ENCODE data around the gene DCTN2. TPM values are rescaled to one million over a fixed set of nuclear protein-coding genes. Genes with fewer than 3 reads are reported as not detected.
A peak's percentile ranks its signal among the peaks of the same experiment; 100 is the strongest.

The DCTN2 gene
- total RNA-seq, 2 experiments from 2014 or later = 80.9 to 85.1 TPM

GRCh38 chr12:57485695-57486094 is 61.3 kb downstream of the DCTN2 start:
- no peak for DNase-seq
- POLR2A ChIA-PET = interaction anchor here (6.9 kb wide), 1 partner anchor 7 kb away, joined by 47 read pairs; the partner anchor contains the start of gene ARHGAP9
- no peaks in the 10 kb centered on the region for H3K9me3 Mint-ChIP-seq
- CTCF ChIA-PET = interaction anchor here (3.5 to 5.5 kb wide), 2 partner anchors 9 to 26 kb away, joined by 16 to 42 read pairs; partner anchors contain the start of gene GLI1
- H3K27ac Mint-ChIP-seq = no peak overlapping the region
- H3K36me3 Mint-ChIP-seq (ENCODE audit: low read depth) = peaks cover 36% of the 10 kb centered on the region
- peaks cover 42% of the 10 kb centered on the region for H3K4me1 Mint-ChIP-seq
- H3K27me3 Mint-ChIP-seq = no peaks in the 10 kb centered on the region
- H3K4me3 Mint-ChIP-seq = no peak overlapping the region

- peaks cover 25% of the 10 kb centered on the region for H3K36me3 Mint-ChIP-seq (ENCODE audit: low read depth)
- CTCF ChIA-PET = no interaction called here
- no peak overlapping the region for H3K4me3 Mint-ChIP-seq
- POLR2A ChIA-PET = no interaction called here
- DNase-seq = no peak
- H3K9me3 Mint-ChIP-seq = no peaks in the 10 kb centered on the region
- no peak overlapping the region for H3K27ac Mint-ChIP-seq
- H3K4me1 Mint-ChIP-seq = peaks cover 46% of the 10 kb centered on the region
- H3K27me3 Mint-ChIP-seq = no peaks in the 10 kb centered on the region
Observed at GRCh38 chr12:57483466-57483865, 63.5 kb downstream of the DCTN2 start.

GRCh38 chr12:57481671-57482070 is 65.3 kb downstream of the DCTN2 start:
- Mint-ChIP-seq H3K4me1 (peaks cover 42% of the 10 kb centered on the region), H3K27ac (peak overlapping the region; percentile 55), H3K36me3 (ENCODE audit: low read depth) (peaks cover 36% of the 10 kb centered on the region), H3K9me3 (no peaks in the 10 kb centered on the region), H3K27me3 (no peaks in the 10 kb centered on the region), H3K4me3 (no peak overlapping the region)
- POLR2A ChIA-PET = no interaction called here
- no peak for DNase-seq
- CTCF ChIA-PET = interaction anchor here (15.2 kb wide), 1 partner anchor 20 kb away, joined by 204 read pairs; the partner anchor contains the start of gene GLI1

Other genes starting within 250 kb of the DCTN2 start
- gene R3HDM2, start 116.1 kb downstream of the DCTN2 start, total RNA-seq = 10 to 100 TPM; 70.2 to 71.5 TPM
- gene INHBC, start 112.4 kb downstream of the DCTN2 start, total RNA-seq = not detected
- gene INHBE, start 91.9 kb downstream of the DCTN2 start, total RNA-seq = under 1 TPM in 1 of 2 experiments, not detected in 1; 0.08 TPM
- gene GLI1, start 87.4 kb downstream of the DCTN2 start, total RNA-seq = under 1 TPM; 0.30 to 0.48 TPM
- 100 to 1,000 TPM; 171 to 188 TPM for gene ARHGAP9, start 67.3 kb downstream of the DCTN2 start, total RNA-seq
- 100 to 1,000 TPM; 262 to 282 TPM for gene MARS1, start 59.1 kb downstream of the DCTN2 start, total RNA-seq
- gene DDIT3, start 26.7 kb downstream of the DCTN2 start, total RNA-seq = 10 to 100 TPM; 19.1 to 22.7 TPM
- gene MBD6, start 24.4 kb downstream of the DCTN2 start, total RNA-seq = 10 to 100 TPM; 71.7 to 73.4 TPM
- 1 to 10 TPM in 1 of 2 experiments, under 1 TPM in 1; 0.93 to 1.0 TPM for gene KIF5A, start 2.9 kb upstream of the DCTN2 start, total RNA-seq
- 10 to 100 TPM; 21.6 to 21.9 TPM for gene PIP4K2C, start 44.0 kb upstream of the DCTN2 start, total RNA-seq
- gene DTX3, start 57.6 kb upstream of the DCTN2 start, total RNA-seq = 10 to 100 TPM; 19.3 to 21.8 TPM
- under 1 TPM; 0.55 to 0.93 TPM for gene ARHGEF25, start 64.2 kb upstream of the DCTN2 start, total RNA-seq
- 1 to 10 TPM; 1.4 to 1.8 TPM for gene B4GALNT1, start 86.0 kb upstream of the DCTN2 start, total RNA-seq
- gene OS9, start 146.9 kb upstream of the DCTN2 start, total RNA-seq = 100 to 1,000 TPM; 146 to 152 TPM
- 10 to 100 TPM; 84.5 to 85.1 TPM for gene AGAP2, start 191.6 kb upstream of the DCTN2 start, total RNA-seq
- 10 to 100 TPM; 21.8 to 23.0 TPM for gene TSPAN31, start 197.8 kb upstream of the DCTN2 start, total RNA-seq
- gene CDK4, start 205.1 kb upstream of the DCTN2 start, total RNA-seq = 10 to 100 TPM; 87.7 to 88.6 TPM
- 10 to 100 TPM; 29.2 to 31.4 TPM for gene MARCHF9, start 207.9 kb upstream of the DCTN2 start, total RNA-seq
- gene CYP27B1, start 219.9 kb upstream of the DCTN2 start, total RNA-seq = 1 to 10 TPM; 3.3 to 4.3 TPM
- gene METTL1, start 224.9 kb upstream of the DCTN2 start, total RNA-seq = 10 to 100 TPM; 12.5 to 13.8 TPM
- 1 to 10 TPM; 4.2 to 4.7 TPM for gene EEF1AKMT3, start 225.4 kb upstream of the DCTN2 start, total RNA-seq
- 10 to 100 TPM; 28.9 to 31.5 TPM for gene TSFM, start 235.6 kb upstream of the DCTN2 start, total RNA-seq

All from activated CD4-positive, alpha-beta memory T cell treated with anti-CD3 and anti-CD28 coated beads, Interleukin-2, amount 10 ng/mL, durations not matched to agents 7 days and 5 days (primary cell).